AG04449 (cell line): ENCODE measurements around the gene PSAP.

Experiments
- CTCF ChIA-PET: fragments of 350-600 bp; formaldehyde crosslinking; extraction: SDS; loops from one replicate; lab custom pipeline; 2021; ENCODE audit warnings: antibody characterized with exemption; lab: Yijun Ruan, JAX
- POLR2A ChIA-PET: fragments of 400-600, 350-600 bp; formaldehyde crosslinking; extraction: SDS; loops from one replicate; lab custom pipeline; 2020; ENCODE audit warnings: antibody characterized with exemption, inconsistent platforms; lab: Yijun Ruan, JAX
- DNase-seq: peaks from one replicate; pipeline ENCODE4 v3.0.0-alpha.2; 2010; ENCODE audit warnings: low read depth, low spot score
- H3K4me3 ChIP-seq: 2 replicates; pipeline ENCODE4 v1.5.1; 2011; ENCODE audit warnings: low read depth, mild to moderate bottlenecking, control low read depth, low read length
- CTCF ChIP-seq: IDR thresholded peaks from one replicate; pipeline ENCODE4 v1.5.1; 2011; ENCODE audit warnings: mild to moderate bottlenecking, moderate library complexity, low read length, control low read depth, inconsistent platforms; ENCODE audit not compliant: insufficient read depth; ENCODE audit errors: missing control alignments

PSAP gene

GRCh38 chr10:71840958-71841335 is 10.1 kb downstream of the PSAP start:
- H3K4me3 ChIP-seq = no peak overlapping the region
- no peak for DNase-seq
- TF ChIP-seq CTCF = no peak
- ChIA-PET CTCF (interaction anchor here (1.0 to 2.2 kb wide), 3 partner anchors 9 to 54 kb away, joined by 4 to 7 read pairs (median 5); partner anchors contain the start of gene PSAP), POLR2A (interaction anchor here (6.5 kb wide), 1 partner anchor 10 kb away, joined by 47 read pairs; the partner anchor contains the start of gene PSAP)

GRCh38 chr10:71840177-71840957 is 10.7 kb downstream of the PSAP start:
- no peak overlapping the region for H3K4me3 ChIP-seq
- CTCF ChIA-PET = interaction anchor here (0.7 to 2.2 kb wide), 4 partner anchors 10 to 56 kb away, joined by 3 to 7 read pairs (median 4); partner anchors contain the start of gene PSAP
- TF ChIP-seq CTCF = no peak
- DNase-seq = peak; percentile 97
- POLR2A ChIA-PET = interaction anchor here (2.2 to 6.5 kb wide), 2 partner anchors 10 to 20 kb away, joined by 7 to 47 read pairs; partner anchors contain the start of gene PSAP

- TF ChIP-seq CTCF = no peak
- ChIA-PET CTCF (interaction anchor here (0.8 to 4.6 kb wide), 9 partner anchors 10 to 69 kb away, joined by 3 to 38 read pairs (median 4); no protein-coding TSS in a partner anchor), POLR2A (interaction anchor here (0.5 to 6.5 kb wide), 3 partner anchors 8 to 22 kb away, joined by 3 to 47 read pairs (median 7); partner anchors contain the start of gene PSAP)
- no peak overlapping the region for H3K4me3 ChIP-seq
- DNase-seq = no peak
Measured at GRCh38 chr10:71838264-71839211, 12.5 kb downstream of the PSAP start.

GRCh38 chr10:71837098-71837827 is 13.8 kb downstream of the PSAP start:
- no peak for DNase-seq
- TF ChIP-seq CTCF = peak; percentile 29
- ChIA-PET CTCF (interaction anchor here (0.6 to 4.6 kb wide), 5 partner anchors 10 to 392 kb away, joined by 3 to 38 read pairs (median 5); no protein-coding TSS in a partner anchor), POLR2A (interaction anchor here (1.1 to 6.5 kb wide), 2 partner anchors 13 to 23 kb away, joined by 3 to 47 read pairs; partner anchors contain the start of gene PSAP)
- H3K4me3 ChIP-seq = no peak overlapping the region

- ChIA-PET POLR2A (interaction anchor here (1.1 to 6.5 kb wide), 2 partner anchors 14 to 24 kb away, joined by 3 to 47 read pairs; partner anchors contain the start of gene PSAP), CTCF (interaction anchor here (1.5 to 4.6 kb wide), 3 partner anchors 11 to 63 kb away, joined by 4 to 38 read pairs (median 5); partner anchors contain the start of gene VSIR)
- H3K4me3 ChIP-seq = no peak overlapping the region
- no peak for DNase-seq
- TF ChIP-seq CTCF = no peak
Measured at GRCh38 chr10:71836596-71836974, 14.5 kb downstream of the PSAP start.
